Ishikawa (cell line): ENCODE measurements around the gene MYLK.

ENCODE experiments used
- CEBPB ChIP-seq: IDR thresholded peaks from 2 replicates; pipeline ENCODE4 v1.6.1; 2012
- CREB1 ChIP-seq: IDR thresholded peaks from 2 replicates; pipeline ENCODE4 v1.6.1; 2012; ENCODE audit warnings: low read depth
- EGR1 ChIP-seq: IDR thresholded peaks from 2 replicates; pipeline ENCODE4 v1.6.1; 2012
- EP300 ChIP-seq: IDR thresholded peaks from 2 replicates; pipeline ENCODE4 v1.6.1; 2012; ENCODE audit warnings: borderline replicate concordance
- FOXM1 ChIP-seq: IDR thresholded peaks from 2 replicates; pipeline ENCODE4 v1.6.1; 2012; ENCODE audit warnings: low read depth, borderline replicate concordance
- NFIC ChIP-seq: IDR thresholded peaks from 2 replicates; pipeline ENCODE4 v1.6.1; 2012
- RAD21 ChIP-seq: IDR thresholded peaks from 2 replicates; pipeline ENCODE4 v1.6.1; 2012; ENCODE audit warnings: low read depth
- TAF1 ChIP-seq: IDR thresholded peaks from 2 replicates; pipeline ENCODE4 v1.6.1; 2012; ENCODE audit warnings: low read depth, mild to moderate bottlenecking
- TCF12 ChIP-seq: IDR thresholded peaks from 2 replicates; pipeline ENCODE4 v1.6.1; 2012; ENCODE audit warnings: low read depth
- TEAD4 ChIP-seq: IDR thresholded peaks from 2 replicates; pipeline ENCODE4 v1.6.1; 2012
- YY1 ChIP-seq: IDR thresholded peaks from 2 replicates; pipeline ENCODE4 v1.6.1; 2012; ENCODE audit warnings: low read depth
- ZBTB7A ChIP-seq: IDR thresholded peaks from 2 replicates; pipeline ENCODE4 v1.6.1; 2012; ENCODE audit warnings: low read depth
- TF ChIP-seq, protein P1 (sequence below): IDR thresholded peaks from 2 replicates; pipeline ENCODE4 v1.6.1; 2012
- TF ChIP-seq, protein P2 (sequence below): IDR thresholded peaks from 2 replicates; pipeline ENCODE4 v1.6.1; 2012; ENCODE audit warnings: low read depth, mild to moderate bottlenecking
- TF ChIP-seq, protein P3 (sequence below): IDR thresholded peaks from 2 replicates; pipeline ENCODE4 v1.6.1; 2012

The MYLK gene

DNA sequence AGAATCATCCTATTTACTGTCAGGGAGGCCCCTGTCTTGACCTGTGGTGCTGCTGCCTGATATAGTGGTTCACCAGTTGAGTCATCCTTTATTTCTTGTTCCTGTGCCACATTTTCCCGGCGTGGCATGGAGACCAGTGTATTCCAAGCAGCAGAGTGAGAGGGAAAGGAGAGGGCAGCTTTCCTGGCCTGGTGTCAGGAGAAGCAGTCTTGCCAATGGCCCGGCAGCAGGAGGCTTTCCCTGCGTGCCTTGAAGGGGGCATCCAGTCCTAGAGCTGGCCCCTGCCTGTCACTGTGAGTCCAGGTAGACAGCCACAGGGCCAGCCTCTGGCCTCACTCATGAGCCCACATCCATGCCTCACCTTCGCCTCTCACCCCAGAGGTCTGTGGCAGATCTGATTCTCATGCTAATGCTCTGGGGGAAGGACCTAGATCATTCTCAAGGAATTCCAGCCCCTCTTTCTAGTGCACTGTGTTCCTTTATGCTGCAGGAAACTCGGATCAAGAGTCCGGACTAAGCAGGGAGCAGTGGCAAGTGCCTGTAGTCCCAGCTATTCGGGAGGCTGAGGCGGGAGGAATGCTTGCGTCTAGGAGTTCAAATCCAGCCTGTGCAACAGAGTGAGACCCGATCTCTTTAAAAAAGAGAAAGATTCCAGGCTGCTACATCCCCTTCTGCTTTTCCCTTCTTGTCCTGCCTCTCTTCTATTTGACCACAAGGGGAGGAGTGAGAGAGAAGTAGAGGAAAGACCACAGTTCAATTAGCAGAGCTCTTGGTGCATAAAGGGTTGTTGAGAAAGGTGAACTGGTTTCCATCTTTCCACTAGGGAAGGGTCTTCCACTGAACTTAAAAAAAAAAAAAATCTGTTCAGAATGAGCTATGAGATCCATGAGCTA is 232.4 kb downstream of the MYLK start:
- TF ChIP-seq EP300 (no peak), YY1 (no peak), NFIC (no peak), CREB1 (no peak), FOXM1 (no peak), CEBPB (no peak), EGR1 (no peak), TAF1 (no peak), RAD21 (no peak), TEAD4 (no peak), TCF12 (no peak), ZBTB7A (no peak)
- TF ChIP-seq, protein P1, sequence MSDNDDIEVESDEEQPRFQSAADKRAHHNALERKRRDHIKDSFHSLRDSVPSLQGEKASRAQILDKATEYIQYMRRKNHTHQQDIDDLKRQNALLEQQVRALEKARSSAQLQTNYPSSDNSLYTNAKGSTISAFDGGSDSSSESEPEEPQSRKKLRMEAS: no peak
- TF ChIP-seq, protein P2, sequence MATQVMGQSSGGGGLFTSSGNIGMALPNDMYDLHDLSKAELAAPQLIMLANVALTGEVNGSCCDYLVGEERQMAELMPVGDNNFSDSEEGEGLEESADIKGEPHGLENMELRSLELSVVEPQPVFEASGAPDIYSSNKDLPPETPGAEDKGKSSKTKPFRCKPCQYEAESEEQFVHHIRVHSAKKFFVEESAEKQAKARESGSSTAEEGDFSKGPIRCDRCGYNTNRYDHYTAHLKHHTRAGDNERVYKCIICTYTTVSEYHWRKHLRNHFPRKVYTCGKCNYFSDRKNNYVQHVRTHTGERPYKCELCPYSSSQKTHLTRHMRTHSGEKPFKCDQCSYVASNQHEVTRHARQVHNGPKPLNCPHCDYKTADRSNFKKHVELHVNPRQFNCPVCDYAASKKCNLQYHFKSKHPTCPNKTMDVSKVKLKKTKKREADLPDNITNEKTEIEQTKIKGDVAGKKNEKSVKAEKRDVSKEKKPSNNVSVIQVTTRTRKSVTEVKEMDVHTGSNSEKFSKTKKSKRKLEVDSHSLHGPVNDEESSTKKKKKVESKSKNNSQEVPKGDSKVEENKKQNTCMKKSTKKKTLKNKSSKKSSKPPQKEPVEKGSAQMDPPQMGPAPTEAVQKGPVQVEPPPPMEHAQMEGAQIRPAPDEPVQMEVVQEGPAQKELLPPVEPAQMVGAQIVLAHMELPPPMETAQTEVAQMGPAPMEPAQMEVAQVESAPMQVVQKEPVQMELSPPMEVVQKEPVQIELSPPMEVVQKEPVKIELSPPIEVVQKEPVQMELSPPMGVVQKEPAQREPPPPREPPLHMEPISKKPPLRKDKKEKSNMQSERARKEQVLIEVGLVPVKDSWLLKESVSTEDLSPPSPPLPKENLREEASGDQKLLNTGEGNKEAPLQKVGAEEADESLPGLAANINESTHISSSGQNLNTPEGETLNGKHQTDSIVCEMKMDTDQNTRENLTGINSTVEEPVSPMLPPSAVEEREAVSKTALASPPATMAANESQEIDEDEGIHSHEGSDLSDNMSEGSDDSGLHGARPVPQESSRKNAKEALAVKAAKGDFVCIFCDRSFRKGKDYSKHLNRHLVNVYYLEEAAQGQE: no peak
- TF ChIP-seq, protein P3, sequence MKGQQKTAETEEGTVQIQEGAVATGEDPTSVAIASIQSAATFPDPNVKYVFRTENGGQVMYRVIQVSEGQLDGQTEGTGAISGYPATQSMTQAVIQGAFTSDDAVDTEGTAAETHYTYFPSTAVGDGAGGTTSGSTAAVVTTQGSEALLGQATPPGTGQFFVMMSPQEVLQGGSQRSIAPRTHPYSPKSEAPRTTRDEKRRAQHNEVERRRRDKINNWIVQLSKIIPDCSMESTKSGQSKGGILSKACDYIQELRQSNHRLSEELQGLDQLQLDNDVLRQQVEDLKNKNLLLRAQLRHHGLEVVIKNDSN: no peak

DNA sequence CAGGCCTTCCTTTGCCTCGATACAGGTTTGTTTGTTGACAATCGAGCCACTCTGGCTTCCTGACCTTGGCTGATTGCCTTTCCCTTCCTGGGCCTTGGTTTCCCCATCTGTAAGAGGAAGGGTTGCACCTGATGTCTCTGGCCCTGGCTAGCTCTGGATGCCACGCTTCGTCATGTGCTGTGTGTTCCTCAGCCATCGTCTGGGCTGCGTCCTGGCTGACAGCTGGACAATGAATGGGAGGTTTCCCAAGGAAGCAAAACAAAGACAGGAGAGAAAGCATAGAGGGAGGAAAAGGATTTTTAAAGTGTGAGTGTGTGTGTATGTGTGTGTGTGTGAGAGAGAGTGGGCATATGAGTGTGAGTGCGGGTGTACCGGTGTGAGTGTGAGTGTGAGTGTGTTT is 234.0 kb downstream of the MYLK start:
- no peak for TF ChIP-seq CEBPB
- TF ChIP-seq YY1: no peak
- TF ChIP-seq NFIC: no peak
- no peak for TF ChIP-seq TEAD4
- TF ChIP-seq, protein P2: no peak
- TF ChIP-seq, protein P1: no peak
- no peak for TF ChIP-seq FOXM1
- TF ChIP-seq TAF1: no peak
- no peak for TF ChIP-seq RAD21
- no peak for TF ChIP-seq EGR1
- TF ChIP-seq CREB1: no peak
- TF ChIP-seq, protein P3: no peak
- no peak for TF ChIP-seq ZBTB7A
- no peak for TF ChIP-seq EP300
- no peak for TF ChIP-seq TCF12

DNA sequence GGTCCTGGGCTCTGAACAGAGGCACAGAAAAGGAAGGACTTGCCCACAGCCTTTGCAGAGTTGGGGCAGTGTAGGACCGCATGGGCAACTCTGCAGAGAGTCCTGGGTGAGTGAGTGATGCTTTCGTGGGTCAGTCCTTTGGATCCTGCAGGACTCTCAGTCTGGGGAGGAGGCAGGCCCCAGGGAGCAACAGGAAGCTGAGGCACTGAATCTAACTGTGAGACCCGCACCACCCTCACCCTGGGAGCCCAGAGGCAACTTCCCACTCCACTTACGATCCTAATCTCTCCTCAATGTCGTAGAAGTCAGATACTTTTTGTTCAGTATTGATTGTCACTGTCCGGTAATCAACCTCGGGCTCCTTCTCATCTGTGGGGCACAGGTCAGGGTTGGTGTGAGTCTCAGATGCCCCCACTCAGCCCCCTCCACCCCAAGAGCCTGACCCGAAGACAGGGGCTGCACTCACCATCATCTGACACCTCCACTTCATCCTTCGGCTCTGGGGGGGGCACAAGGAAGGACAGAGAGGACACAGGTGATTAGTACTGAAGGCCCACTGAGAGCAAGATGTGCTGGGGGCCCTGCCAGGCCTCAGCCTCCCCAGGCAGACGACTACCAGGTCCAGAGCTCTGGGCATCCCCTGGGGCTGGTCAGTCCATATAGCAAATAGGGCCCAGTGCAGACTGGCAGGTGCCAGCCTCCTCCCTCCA is 235.3 kb downstream of the MYLK start:
- TF ChIP-seq CREB1 (no peak), FOXM1 (no peak), EP300 (no peak), ZBTB7A (no peak), NFIC (no peak), YY1 (no peak), RAD21 (no peak), TCF12 (no peak), TAF1 (no peak), EGR1 (no peak), CEBPB (no peak)
- TF ChIP-seq, protein P2: no peak
- TF ChIP-seq, protein P1: no peak
- TF ChIP-seq, protein P3: no peak
